LHCN-M2 (cell line): ENCODE measurements around the gene GPSM1. TPM values are rescaled to one million over a fixed set of nuclear protein-coding genes. Genes with fewer than 3 reads are reported as not detected.

ENCODE experiments used
- DNase-seq: peaks from one replicate; pipeline ENCODE4 v3.0.0-alpha.2; 2012; ENCODE audit warnings: low read depth
- total RNA-seq: library from RNA; depleted of rRNA; stranded (reverse); fragments of >200 nt; gene quantifications from 2 replicates; pipeline ENCODE4 v1.2.3, GENCODE V29; 2014

GPSM1 gene
- total RNA-seq, 1 experiment from 2014 or later = 34.1 TPM

DNA sequence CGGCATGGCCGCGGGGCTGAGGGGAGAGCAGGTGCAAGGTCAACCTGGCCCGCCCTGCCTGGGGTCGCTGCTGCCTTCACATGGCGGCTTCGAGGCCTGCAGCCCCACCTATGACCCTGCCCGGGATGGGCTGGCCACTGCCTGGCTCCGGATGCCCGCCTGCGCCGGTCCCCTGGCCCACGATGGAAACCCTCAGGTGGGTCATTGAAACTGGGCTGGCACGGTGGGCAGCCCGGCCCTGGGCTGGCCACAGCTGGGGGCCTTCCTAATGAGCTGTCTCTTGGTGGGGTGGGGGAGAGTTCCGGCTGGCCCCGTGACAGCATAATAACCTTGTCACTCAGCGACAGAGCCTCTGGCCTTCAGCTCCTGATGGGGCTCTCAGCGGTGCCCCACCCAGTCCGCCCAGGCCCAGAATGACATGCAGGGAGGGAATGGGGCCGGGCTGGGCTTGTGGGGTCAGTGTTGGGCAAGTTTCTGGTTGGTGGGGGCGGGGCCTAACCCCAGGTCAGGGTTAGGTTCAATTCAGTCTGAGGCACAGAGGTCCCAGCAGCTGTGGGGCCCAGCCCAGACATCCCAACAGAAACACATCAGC is 23.4 kb upstream of the GPSM1 start, which contains the start of gene CCDC187:
Gene CCDC187 (minus strand): TSS at position 270 of the 592 bp plus-strand sequence. CDS start 264 bp downstream, at position 6.
- DNase-seq = no peak

DNA sequence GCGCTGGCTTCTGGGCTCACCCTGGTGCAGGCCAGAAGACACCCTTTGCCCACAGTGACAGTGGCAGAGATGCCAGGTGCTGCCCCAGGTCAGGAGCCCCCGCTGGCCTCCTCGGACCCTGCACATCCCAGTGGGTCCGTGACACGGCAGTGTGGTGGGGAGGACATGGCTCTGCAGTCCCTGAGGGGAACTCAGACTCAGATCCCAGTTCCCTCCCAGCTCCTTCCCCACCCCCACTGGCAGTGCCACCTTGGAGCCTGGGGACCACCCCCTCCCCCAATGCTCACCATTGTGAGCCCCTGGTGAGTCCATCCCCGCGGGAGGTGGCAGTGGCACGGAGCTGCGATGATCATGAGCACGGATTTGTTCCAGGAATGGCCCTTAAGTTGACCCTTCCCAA is 22.9 kb upstream of the GPSM1 start:
- no peak for DNase-seq

DNA sequence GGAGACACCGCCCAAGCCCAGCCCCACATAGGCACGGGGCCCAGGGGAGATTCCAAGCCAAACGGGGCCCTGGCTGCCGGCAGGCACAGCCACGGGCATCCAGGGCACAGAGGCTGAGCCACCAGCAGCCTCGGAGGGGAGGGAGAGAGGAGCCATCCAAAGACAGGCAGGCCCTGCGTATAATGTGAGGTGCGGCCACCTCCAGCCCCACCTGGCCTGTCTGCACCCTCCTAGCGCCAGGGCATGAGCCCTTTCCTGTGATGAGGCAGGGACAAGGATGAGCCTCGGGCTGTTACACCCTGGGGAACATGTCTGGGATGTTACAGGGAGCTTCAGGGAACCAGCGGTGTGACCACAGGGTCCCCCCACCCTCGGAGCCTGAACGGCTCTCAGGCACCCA is 22.4 kb upstream of the GPSM1 start:
- no peak for DNase-seq

- DNase-seq = no peak
Measured at GRCh38 chr9:136305804-136306203, 21.5 kb upstream of the GPSM1 start.

DNA sequence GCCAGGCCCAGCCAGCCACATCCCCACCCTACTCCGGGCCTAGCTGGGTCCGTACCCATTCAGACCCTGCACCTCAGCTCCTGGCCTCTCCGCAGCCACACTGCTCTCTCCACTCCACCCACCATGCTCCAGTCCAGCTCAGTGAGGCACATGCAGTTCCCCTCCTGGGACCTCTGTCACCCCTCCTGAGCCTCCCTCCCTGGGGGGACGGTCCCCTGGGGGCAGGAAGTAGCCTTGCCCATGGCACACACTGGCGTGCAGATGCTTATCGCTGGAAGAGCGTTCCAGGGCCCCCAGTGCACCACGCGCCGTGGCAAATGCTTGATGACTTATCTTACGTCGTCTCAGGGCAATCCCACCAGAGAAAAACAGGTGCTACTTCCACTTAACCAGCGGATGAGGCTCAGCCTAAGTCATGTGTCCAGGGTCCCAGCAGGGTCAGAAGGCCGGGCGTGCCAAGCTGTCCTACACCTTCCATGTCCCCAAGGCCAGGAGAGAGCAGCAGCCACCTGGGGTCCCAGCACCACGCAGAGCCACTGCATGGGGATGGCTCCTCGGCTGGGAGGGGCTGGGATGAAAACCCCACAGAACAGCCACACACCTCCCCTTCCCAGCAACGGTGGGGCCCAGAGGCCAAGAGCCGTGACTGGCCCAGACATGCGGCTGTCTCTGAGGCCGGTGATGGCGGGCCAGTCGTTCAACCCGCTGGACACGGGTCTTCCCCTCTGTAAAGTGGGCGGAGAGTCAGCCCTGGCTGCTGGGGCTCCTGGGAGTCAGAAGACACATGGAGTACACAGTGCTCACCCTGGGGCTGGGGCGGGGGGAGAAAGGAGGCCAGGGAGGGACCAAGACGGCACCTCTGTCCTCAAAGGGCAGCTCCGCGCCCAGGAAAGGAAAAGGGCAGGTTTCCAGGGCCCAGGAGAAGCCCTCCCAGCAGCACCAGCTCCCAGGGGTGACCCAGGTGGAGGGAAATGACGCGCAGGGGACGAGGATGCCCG is 20.8 kb upstream of the GPSM1 start:
- no peak for DNase-seq

GRCh38 chr9:136307215-136307750 is 20.1 kb upstream of the GPSM1 start:
- no peak for DNase-seq

DNA sequence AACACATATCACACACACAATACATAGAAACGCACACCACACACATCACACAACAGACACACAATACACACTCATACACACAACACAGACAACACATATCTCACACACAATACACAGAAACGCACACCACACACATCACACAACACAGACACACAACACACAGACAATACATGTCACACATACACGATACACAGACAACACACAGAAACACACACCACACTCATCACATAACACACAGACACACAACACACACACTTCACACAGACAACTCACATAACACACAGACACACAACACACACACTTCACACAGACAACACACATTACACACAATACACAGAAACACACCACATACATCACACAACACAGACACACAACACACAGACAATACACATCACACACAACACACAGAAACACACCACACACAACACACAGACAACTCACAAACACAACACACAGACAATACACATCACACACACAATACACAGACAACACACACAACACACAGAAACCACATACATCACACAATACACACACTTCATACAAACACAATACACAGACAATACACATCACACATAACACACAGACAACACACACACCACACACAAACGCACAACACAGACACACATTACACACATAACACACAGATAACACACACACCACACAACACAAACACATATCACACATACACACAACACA is 19.2 kb upstream of the GPSM1 start:
- no peak for DNase-seq

DNA sequence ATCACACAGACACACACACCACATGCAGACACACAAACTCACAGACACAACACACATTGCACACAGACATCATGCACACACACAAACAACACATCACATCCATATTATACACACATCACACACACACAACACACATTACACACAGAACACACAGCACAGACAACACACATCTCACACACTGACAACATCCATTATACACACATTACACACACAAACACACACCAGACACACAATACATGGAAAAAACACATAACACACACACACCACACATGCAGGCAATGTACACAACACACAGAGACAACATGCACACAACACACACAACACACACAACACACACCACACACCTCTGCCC is 18.7 kb upstream of the GPSM1 start:
- no peak for DNase-seq

GRCh38 chr9:136309101-136309801 is 18.1 kb upstream of the GPSM1 start:
- no peak for DNase-seq

- no peak for DNase-seq
Measured at GRCh38 chr9:136309806-136310220, 17.5 kb upstream of the GPSM1 start.

DNA sequence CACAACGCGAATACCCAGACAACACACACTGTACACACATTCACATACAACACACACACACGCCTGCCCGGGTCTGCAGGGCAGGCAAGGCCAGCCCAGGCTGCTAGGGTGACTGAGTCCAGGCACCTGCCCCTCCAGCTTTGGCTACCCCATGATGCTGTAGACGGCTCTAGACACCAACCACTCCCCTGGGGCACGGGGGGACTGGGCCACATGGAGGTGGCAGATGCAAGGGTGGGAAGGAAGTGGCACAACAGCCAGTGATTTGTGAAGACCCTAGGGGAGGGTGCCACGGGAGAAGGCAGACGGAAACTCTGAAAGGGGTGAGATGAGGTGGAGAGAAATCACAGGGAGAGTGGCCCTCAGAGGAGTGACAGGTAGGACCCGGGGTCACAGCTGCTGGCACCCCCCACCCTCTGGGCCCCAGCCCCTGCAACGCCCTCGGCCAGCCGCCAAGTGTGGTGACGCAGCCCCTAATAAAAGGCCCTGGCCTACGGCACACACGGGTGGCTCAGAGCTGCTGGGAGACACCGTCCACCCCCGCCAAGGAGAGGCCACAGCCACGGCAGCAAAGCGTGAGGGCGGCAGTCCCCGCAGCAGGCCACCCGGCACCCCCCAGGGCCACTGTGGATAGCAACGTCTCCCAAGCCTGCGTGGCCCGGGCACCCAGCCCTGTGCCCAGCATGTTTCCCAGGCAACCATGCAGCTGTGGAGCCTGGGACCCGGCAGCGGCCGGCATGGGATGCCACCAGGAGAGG is 16.9 kb upstream of the GPSM1 start:
- no peak for DNase-seq

- no peak for DNase-seq
Measured at GRCh38 chr9:136311051-136312008, 16.0 kb upstream of the GPSM1 start.

DNA sequence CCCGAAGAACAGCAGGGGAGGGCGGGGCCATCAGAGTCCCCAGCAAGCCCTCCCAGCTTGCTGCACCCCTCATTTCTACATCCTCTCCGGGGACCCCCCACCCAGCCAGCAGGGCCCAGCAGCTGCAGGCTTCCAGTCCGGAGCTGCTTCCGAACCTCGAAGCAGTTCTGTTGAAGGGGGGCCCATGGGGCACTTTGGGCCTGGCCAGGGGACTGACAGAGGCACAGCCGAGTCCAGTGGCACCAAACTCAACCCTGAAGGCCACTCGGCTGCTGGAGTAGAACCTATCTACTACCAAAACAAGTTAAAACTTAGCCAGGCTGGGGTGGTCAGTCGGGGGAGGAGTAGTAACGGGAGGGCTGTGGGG is 15.3 kb upstream of the GPSM1 start:
- no peak for DNase-seq

DNA sequence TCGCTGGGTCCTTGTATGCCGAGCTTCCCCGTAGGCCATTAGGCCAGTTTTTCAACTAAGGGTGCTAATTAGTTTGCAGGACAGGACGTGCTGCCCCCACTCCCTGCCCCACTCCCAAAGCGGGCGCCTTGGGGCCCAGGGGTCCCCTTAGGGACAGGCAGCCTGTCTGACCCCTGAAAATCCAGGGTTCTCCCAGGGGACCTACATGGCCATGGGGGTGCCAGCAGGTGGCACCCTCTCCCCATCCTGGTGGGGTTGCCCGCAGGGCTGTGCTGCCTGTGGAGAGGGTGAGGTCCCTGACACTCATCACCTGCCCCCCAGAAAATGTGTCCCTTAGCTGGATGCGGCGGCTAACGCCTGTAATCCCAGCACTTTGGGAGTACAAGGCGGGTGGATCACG is 14.9 kb upstream of the GPSM1 start:
- no peak for DNase-seq

- DNase-seq = no peak
Measured at GRCh38 chr9:136313111-136314055, 14.0 kb upstream of the GPSM1 start.

DNA sequence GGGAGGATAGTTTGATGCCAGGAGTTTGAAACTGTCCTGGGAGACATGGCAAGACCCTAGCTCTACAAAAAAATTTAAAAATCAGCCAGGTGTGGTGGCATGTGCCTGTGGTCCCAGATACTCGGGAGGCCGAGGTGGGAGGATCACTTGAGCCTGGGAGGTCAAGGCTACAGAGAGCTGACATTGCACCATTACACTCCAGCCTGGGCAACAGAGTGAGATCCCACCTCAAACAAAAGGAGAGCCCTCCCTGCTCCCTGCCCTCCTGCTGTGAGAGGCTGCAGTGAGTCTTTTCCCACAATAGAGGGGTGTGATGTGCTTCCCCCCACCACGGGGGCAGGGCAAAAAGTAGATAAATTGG is 13.3 kb upstream of the GPSM1 start:
- no peak for DNase-seq

DNA sequence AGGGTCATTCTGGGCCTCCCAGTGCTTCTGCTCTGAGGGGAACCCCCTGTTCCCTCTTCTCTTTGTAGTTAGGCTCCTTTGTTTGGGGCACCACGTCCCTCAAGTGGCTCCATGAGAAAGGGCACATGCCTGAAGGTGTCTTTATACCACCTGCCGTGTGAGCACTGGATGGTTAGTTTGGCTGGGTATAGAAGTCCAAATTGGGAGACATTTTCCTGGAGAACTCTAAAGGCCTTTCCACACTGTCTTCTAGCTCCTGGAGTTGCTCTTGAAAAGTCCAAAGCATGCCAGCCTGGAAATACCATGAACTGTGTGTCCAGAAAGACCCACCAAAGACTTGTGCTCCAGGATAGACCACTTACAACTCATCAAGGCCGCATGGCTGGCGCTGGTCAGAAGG is 12.4 kb upstream of the GPSM1 start:
- no peak for DNase-seq

DNA sequence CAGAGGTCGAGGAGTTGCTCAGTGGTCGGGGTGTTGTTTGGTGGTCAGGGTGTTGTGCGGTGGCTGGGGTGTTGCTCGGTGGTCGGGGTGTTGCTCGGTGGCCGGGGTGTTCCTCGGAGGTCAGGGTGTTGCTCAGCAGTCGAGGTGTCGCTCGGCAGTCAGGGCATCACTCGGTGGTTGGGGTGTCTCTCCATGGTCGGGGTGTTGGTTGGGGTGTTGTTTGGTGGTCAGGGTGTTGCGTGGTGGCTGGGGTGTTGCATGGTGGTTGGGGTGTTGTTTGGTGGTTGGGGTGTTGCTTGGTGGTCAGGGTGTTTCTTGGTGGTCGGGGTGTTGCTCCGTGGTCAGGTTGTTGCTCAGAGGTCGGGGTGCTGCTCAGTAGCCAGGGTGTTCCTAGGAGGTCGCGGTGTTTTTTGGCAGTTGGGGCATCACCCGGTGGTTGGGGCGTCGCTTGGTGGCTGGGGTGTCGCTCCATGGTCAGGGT is 11.0 kb upstream of the GPSM1 start:
- no peak for DNase-seq
